ENCODE results near the gene ARL4A.

The ARL4A gene

GRCh38 chr7:12725575-12726316, 38.3 kb downstream of the ARL4A start:
- DNase-seq: no peak

GRCh38 chr7:12726908-12727307, 39.5 kb downstream of the ARL4A start:
- DNase-seq (no peak), ATAC-seq (no peak)

More at GRCh38 chr7:12725575-12726316, 38.3 kb downstream of the ARL4A start:
- no peak for ATAC-seq

GRCh38 chr7:12727455-12728191, 40.2 kb downstream of the ARL4A start:
- DNase-seq: no peak
- no peak for ATAC-seq

GRCh38 chr7:12728192-12728538, 40.7 kb downstream of the ARL4A start:
- no peak for ATAC-seq

GRCh38 chr7:12729112-12729511, 41.7 kb downstream of the ARL4A start:
- DNase-seq: no peak

More at GRCh38 chr7:12728192-12728538, 40.7 kb downstream of the ARL4A start:
- no peak for DNase-seq

GRCh38 chr7:12730523-12730922, 43.1 kb downstream of the ARL4A start:
- DNase-seq (no peak), ATAC-seq (no peak)

More at GRCh38 chr7:12729112-12729511, 41.7 kb downstream of the ARL4A start:
- no peak for ATAC-seq

- ATAC-seq (no peak), DNase-seq (no peak)
Measured at GRCh38 chr7:12731214-12731656, 43.8 kb downstream of the ARL4A start.

GRCh38 chr7:12731775-12732174, 44.3 kb downstream of the ARL4A start:
- ATAC-seq (no peak), DNase-seq (no peak)

- no peak for ATAC-seq
- no peak for DNase-seq
Measured at GRCh38 chr7:12732428-12732827, 45.0 kb downstream of the ARL4A start.

- ATAC-seq (no peak), DNase-seq (no peak)
Measured at GRCh38 chr7:12735923-12736322, 48.5 kb downstream of the ARL4A start.

GRCh38 chr7:12737373-12737772, 49.9 kb downstream of the ARL4A start:
- DNase-seq (no peak), ATAC-seq (no peak)

- DNase-seq: no peak
- ATAC-seq: no peak
Measured at GRCh38 chr7:12737836-12738235, 50.4 kb downstream of the ARL4A start.

GRCh38 chr7:12738665-12739064, 51.2 kb downstream of the ARL4A start:
- ATAC-seq (no peak), DNase-seq (no peak)
